GM12874 (cell line): ENCODE data around the gene MEF2A.

ENCODE experiments used
- TF ChIP-seq, protein P1 (sequence below): IDR thresholded peaks from 2 replicates; pipeline ENCODE4 v1.5.1; 2011; ENCODE audit warnings: low read depth, mild to moderate bottlenecking, control low read depth, low read length, moderate library complexity; ENCODE audit not compliant: insufficient read depth

The MEF2A gene

DNA sequence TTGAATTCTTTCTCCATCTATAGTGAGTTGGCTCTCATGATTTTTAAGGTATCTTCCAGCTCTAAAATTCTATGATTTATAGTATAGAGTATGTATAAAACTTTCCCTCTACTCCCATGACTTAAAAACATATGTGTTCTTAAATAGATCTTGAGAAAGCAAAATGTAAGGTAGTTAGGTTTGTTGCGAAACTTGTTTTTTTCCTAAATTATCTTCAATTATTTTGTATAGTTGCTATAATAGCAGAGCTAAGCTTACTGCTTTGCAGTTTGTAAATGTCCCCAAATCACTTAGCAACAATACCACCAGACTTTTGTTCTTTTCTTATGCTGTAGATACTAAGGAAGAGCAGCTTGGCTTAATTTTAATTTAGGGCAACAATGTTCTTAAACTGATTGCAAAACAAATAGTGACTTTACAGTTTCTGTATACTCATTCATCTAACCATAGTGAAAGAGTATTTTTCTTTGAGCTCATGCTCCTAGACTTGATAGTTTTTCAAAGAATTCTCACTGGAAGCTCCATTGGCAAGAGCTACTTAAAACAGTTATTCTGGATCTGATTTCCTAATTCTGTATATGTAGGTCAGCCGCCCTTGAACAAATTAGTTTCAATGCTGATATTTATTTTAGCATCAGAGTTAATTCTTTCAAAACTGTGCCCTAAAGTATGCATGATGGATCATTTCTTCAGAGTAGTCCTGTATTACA lies 106.3 kb downstream of the MEF2A start:
- TF ChIP-seq, protein P1, sequence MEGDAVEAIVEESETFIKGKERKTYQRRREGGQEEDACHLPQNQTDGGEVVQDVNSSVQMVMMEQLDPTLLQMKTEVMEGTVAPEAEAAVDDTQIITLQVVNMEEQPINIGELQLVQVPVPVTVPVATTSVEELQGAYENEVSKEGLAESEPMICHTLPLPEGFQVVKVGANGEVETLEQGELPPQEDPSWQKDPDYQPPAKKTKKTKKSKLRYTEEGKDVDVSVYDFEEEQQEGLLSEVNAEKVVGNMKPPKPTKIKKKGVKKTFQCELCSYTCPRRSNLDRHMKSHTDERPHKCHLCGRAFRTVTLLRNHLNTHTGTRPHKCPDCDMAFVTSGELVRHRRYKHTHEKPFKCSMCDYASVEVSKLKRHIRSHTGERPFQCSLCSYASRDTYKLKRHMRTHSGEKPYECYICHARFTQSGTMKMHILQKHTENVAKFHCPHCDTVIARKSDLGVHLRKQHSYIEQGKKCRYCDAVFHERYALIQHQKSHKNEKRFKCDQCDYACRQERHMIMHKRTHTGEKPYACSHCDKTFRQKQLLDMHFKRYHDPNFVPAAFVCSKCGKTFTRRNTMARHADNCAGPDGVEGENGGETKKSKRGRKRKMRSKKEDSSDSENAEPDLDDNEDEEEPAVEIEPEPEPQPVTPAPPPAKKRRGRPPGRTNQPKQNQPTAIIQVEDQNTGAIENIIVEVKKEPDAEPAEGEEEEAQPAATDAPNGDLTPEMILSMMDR = no peak

DNA sequence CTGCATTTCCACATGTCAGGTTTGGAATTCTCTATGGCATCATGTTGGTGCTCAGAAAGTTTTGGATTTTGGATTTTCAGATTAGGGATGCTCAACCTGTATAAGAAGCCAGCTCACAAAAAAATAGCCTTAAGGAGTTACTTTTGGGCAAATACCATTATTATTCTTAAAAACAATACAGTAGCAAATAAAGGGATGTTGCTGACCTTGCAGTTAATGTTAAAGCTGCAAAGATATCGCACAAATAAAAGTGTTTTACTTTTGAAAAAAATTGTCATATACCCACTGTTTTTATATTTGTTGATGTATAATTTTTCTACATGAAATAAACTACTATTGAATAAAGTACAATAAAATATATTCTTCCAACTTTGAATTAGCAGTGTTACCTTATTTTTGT lies 107.3 kb downstream of the MEF2A start:
- TF ChIP-seq, protein P1 = no peak

DNA sequence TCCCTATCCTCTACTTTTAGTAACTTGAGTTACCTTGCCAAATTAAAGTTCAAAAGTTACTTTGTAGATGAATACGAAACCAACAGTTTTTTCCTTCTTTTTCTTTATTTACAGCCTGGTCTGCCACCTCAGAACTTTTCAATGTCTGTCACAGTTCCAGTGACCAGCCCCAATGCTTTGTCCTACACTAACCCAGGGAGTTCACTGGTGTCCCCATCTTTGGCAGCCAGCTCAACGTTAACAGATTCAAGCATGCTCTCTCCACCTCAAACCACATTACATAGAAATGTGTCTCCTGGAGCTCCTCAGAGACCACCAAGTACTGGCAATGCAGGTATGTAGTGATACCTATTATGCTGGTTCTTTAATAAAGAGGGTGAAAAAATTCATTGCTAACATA lies 108.5 kb downstream of the MEF2A start:
- TF ChIP-seq, protein P1 = no peak

DNA sequence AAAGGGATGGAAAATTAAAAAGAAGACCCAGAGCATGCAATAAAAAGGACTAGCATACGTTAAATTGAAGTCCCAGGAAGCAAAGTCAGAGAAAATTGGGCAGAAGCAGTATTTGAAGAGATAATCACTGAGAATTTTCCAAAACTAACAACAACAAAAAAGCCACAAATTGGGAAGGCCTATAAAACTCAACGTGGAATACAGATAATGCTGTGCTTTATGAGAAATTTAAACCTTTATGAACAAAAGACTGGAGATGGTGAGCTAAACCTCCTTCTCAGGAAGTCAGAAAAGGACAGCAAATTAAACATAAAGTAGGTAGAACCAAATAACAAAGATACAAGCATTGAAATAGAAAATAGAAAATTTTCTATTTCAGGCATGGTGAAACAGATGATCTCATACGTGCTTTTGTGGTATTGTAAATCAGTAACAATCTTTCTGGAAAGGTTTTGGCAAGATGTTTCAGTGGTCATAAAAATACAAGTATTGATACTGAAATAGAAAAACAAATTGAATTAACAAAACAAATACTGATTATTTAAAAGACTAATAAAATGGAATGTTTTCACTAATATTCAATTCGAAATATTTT lies 111.9 kb downstream of the MEF2A start:
- TF ChIP-seq, protein P1 = no peak

DNA sequence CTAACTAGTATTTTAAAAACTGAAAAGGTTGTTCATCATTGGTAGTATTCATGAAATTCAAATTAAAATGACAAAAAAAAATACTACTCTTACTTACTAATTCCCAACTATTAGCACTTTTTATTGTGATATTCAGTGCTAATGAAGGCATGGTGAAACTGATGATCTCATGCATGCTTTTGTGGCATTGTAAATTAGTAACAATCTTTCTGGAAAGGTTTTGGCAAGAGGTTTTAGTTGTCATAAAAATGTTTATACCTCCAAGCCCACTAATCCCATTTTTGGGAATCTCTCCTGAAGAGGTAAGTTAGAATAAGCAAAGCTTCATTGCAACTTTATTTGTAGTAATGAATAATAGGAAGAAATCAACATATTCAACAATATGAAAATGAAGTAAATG lies 114.5 kb downstream of the MEF2A start:
- TF ChIP-seq, protein P1 = no peak

DNA sequence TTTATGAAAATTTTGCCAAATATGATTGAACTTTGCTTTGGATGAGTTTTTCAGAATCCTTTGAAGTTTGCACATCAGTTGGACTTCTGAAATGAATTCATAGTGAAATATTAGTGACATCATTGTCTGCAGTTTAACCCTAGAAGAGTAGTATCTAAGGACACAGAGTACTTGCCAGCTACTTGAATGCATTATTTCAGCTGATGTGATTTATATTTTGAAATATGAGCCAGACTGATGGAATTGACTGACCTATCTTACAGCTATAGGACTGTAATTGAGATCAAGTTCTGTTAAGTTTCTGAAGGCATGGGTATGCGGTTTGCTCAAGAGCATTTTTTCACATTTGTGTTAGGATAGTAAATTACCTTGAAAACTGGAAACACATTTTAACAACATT lies 116.2 kb downstream of the MEF2A start:
- TF ChIP-seq, protein P1 = no peak

DNA sequence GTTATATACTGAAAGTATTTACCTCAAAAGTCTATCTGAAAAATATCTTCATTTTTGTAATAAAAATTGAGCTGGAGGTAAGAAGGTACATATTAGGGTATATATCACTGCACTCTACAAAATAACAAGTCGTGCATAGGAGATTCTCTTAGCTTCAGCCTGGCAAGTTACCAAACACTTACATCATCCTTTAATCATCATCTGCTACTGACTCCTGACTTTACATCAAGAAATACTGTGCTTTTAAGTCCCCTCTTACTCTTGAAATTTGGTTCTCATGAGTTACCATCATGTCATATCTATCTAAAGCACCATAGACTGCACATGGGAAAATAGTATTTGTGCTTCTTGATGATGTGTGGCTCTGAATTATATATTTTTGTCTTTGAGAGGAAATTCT lies 116.7 kb downstream of the MEF2A start:
- TF ChIP-seq, protein P1 = no peak
